ENCODE results near the gene DNAAF1. TPM values are rescaled to one million over a fixed set of nuclear protein-coding genes. Genes with fewer than 3 reads are reported as not detected.
"Not testable (repeated sequence)": the region's sequence is repeated elsewhere in the genome, so short reads cannot be mapped to it uniquely, and the experiment has no call there.

The DNAAF1 gene
- total RNA-seq, 1 experiment from 2014 or later = not detected

GRCh38 chr16:84207879-84208278 is 62.8 kb downstream of the DNAAF1 start:
- DNase-seq (ENCODE audit: low read depth) = no peak

- DNase-seq (ENCODE audit: low read depth) = peak; percentile 34
These were observed 64.9 kb downstream of the DNAAF1 start for GRCh38 chr16:84209989-84210388.

GRCh38 chr16:84212154-84212553 is 67.0 kb downstream of the DNAAF1 start:
- no peak for DNase-seq (ENCODE audit: low read depth)

GRCh38 chr16:84212631-84213030 is 67.5 kb downstream of the DNAAF1 start:
- DNase-seq (ENCODE audit: low read depth) = no peak

GRCh38 chr16:84214451-84215066 is 69.5 kb downstream of the DNAAF1 start:
- no peak for DNase-seq (ENCODE audit: low read depth)

GRCh38 chr16:84215531-84215930 is 70.4 kb downstream of the DNAAF1 start:
- no peak for DNase-seq (ENCODE audit: low read depth)

GRCh38 chr16:84216144-84216543 is 71.0 kb downstream of the DNAAF1 start:
- not testable (repeated sequence) for DNase-seq (ENCODE audit: low read depth)

GRCh38 chr16:84218176-84218823 is 73.2 kb downstream of the DNAAF1 start:
- DNase-seq (ENCODE audit: low read depth) = peak; percentile 52

- DNase-seq (ENCODE audit: low read depth) = no peak
These were observed 73.8 kb downstream of the DNAAF1 start for GRCh38 chr16:84218956-84219355.

GRCh38 chr16:84220851-84221250 is 75.7 kb downstream of the DNAAF1 start:
- peak; percentile 22 for DNase-seq (ENCODE audit: low read depth)

- peak; percentile 56 for DNase-seq (ENCODE audit: low read depth)
These were observed 78.3 kb downstream of the DNAAF1 start for GRCh38 chr16:84223456-84223855.

- no peak for DNase-seq (ENCODE audit: low read depth)
These were observed 79.4 kb downstream of the DNAAF1 start for GRCh38 chr16:84224554-84224953.

GRCh38 chr16:84225126-84225525 is 80.0 kb downstream of the DNAAF1 start:
- no peak for DNase-seq (ENCODE audit: low read depth)

- no peak for DNase-seq (ENCODE audit: low read depth)
These were observed 80.5 kb downstream of the DNAAF1 start for GRCh38 chr16:84225571-84225970.

- no peak for DNase-seq (ENCODE audit: low read depth)
These were observed 80.9 kb downstream of the DNAAF1 start for GRCh38 chr16:84226026-84226425.

Other genes starting within 250 kb of the DNAAF1 start
- gene MLYCD, start 246.2 kb upstream of the DNAAF1 start, total RNA-seq (2014; rRNA removed; shearing (Covaris generic)) = 1.2 and 2.0 TPM in 2 replicates
- 3.6 and 4.0 TPM in 2 replicates for gene OSGIN1, start 192.1 kb upstream of the DNAAF1 start, total RNA-seq (2014; rRNA removed; shearing (Covaris generic))
- gene NECAB2, start 177.1 kb upstream of the DNAAF1 start, total RNA-seq (2014; rRNA removed; shearing (Covaris generic)) = not detected in 2 replicates
- gene SLC38A8, start 102.5 kb upstream of the DNAAF1 start, total RNA-seq (2014; rRNA removed; shearing (Covaris generic)) = 0.42 TPM in 1 of 2 replicates, not detected in the other
- gene MBTPS1, start 28.4 kb upstream of the DNAAF1 start, total RNA-seq (2014; rRNA removed; shearing (Covaris generic)) = 62.1 and 93.7 TPM in 2 replicates
- 26.5 and 40.9 TPM in 2 replicates for gene HSDL1, start 131 bp upstream of the DNAAF1 start, total RNA-seq (2014; rRNA removed; shearing (Covaris generic))
- 15.1 and 23.4 TPM in 2 replicates for gene TAF1C, start 41.7 kb downstream of the DNAAF1 start, total RNA-seq (2014; rRNA removed; shearing (Covaris generic))
- gene ADAD2, start 45.8 kb downstream of the DNAAF1 start, total RNA-seq (2014; rRNA removed; shearing (Covaris generic)) = not detected in 2 replicates
- not detected in 2 replicates for gene KCNG4, start 94.7 kb downstream of the DNAAF1 start, total RNA-seq (2014; rRNA removed; shearing (Covaris generic))
- gene WFDC1, start 149.6 kb downstream of the DNAAF1 start, total RNA-seq (2014; rRNA removed; shearing (Covaris generic)) = 0.05 and 0.52 TPM in 2 replicates
- 0.07 TPM in 1 of 2 replicates, not detected in the other for gene ATP2C2, start 223.2 kb downstream of the DNAAF1 start, total RNA-seq (2014; rRNA removed; shearing (Covaris generic))

All from M059J (cell line).